ENCODE data around the gene RNF212. TPM values are rescaled to one million over a fixed set of nuclear protein-coding genes. Genes with fewer than 3 reads are reported as not detected.

Gene RNF212
- total RNA-seq, 4 donors from 2014 or later, result 3.8 to 9.7 (median 7.3) TPM

DNA sequence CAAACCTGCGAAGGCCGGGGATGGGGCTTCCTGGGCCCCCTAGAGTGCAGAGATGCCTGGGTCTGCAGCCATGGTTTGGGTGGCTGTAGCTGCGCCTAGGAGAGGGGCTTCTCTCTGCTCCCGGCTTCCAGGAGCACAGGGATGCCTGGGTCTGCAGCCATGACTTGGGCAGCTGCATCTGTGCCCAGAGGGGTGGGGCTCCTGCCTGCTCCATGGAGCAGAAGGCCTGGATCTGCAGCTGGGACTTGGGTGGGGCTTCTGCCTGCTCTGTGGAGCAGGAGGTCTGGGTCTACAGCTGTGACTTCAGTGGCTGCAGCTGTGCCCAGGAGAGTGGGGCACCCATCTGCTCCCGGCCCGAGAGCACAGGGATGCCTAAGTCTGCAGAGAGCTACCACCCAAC is 38.2 kb upstream of the RNF212 start:
- Histone ChIP-seq H3K9me3 (no peaks in the 10 kb centered on the region), H3K4me3 (no peak overlapping the region), H3K4me1 (peaks cover 9 to 18% (median 16%) of the 10 kb centered on the region in 4 donors), H3K27me3 (peaks cover 0 to 23% (median 0%) of the 10 kb centered on the region in 4 donors), H3K27ac (replicated peaks in 1 of 4) (no peak overlapping the region), H3K36me3 (no peaks in the 10 kb centered on the region)
- DNase-seq (ENCODE audit: extremely low spot score), result no peak
- intact Hi-C loops (cut with DNase I), result no loop called here
- 100% methylated on average over 1 of the region's 6 CpGs for WGBS
- TF ChIP-seq POLR2A (IDR thresholded peaks at IDR 0.05; ENCODE audit: low read depth) (no peak), POLR2AphosphoS5 (IDR thresholded peaks at IDR 0.05) (no peak), CTCF (IDR thresholded peaks at IDR 0.05) (no peak), EP300 (IDR thresholded peaks at IDR 0.05) (no peak)

DNA sequence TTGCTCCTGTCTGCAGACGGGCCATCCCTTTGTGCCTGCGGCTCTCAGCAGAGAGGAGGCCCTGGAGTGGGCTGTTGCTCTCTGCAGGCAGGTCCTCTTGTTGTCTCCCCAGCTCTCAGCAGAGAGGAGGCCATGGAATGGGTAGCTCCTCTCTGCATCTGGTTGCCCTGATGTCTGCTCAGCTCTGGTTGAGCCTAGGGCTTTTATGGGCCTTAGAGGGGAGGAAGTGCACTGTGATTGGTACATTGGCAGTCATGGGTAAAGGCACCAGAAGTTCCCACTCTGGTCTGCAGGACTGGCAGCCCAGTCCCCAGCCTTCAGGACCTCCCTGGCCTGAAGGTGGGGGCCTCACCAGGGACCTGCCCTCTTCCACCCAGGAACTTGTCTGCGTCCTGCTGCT is 37.5 kb upstream of the RNF212 start:
- Histone ChIP-seq H3K4me1 (peaks cover 9 to 18% (median 16%) of the 10 kb centered on the region in 4 donors), H3K27ac (replicated peaks in 1 of 4) (no peak overlapping the region), H3K27me3 (peaks cover 0 to 23% (median 0%) of the 10 kb centered on the region in 4 donors), H3K36me3 (no peaks in the 10 kb centered on the region), H3K9me3 (no peaks in the 10 kb centered on the region), H3K4me3 (no peak overlapping the region)
- 67% methylated on average over 3 of the region's 3 CpGs for WGBS
- intact Hi-C loops (cut with DNase I), result no loop called here
- no peak for TF ChIP-seq POLR2AphosphoS5 (IDR thresholded peaks at IDR 0.05)
- TF ChIP-seq POLR2A (IDR thresholded peaks at IDR 0.05; ENCODE audit: low read depth), result no peak
- TF ChIP-seq CTCF (IDR thresholded peaks at IDR 0.05), result no peak
- no peak for TF ChIP-seq EP300 (IDR thresholded peaks at IDR 0.05)
- peak; percentile 70 for DNase-seq (ENCODE audit: extremely low spot score)

GRCh38 chr4:1139860-1140259 is 26.5 kb upstream of the RNF212 start:
- Histone ChIP-seq H3K4me3 (no peak overlapping the region), H3K9me3 (no peaks in the 10 kb centered on the region), H3K27ac (replicated peaks in 1 of 4) (no peak overlapping the region), H3K36me3 (no peaks in the 10 kb centered on the region), H3K4me1 (no peaks in the 10 kb centered on the region), H3K27me3 (no peaks in the 10 kb centered on the region)
- no peak for DNase-seq (ENCODE audit: extremely low spot score)
- intact Hi-C loops (cut with DNase I), result no loop called here
- WGBS, result 65% methylated on average over 1 of the region's 1 CpG
- TF ChIP-seq CTCF (IDR thresholded peaks at IDR 0.05), result no peak
- TF ChIP-seq EP300 (IDR thresholded peaks at IDR 0.05), result no peak
- no peak for TF ChIP-seq POLR2A (IDR thresholded peaks at IDR 0.05; ENCODE audit: low read depth)
- TF ChIP-seq POLR2AphosphoS5 (IDR thresholded peaks at IDR 0.05), result no peak

DNA sequence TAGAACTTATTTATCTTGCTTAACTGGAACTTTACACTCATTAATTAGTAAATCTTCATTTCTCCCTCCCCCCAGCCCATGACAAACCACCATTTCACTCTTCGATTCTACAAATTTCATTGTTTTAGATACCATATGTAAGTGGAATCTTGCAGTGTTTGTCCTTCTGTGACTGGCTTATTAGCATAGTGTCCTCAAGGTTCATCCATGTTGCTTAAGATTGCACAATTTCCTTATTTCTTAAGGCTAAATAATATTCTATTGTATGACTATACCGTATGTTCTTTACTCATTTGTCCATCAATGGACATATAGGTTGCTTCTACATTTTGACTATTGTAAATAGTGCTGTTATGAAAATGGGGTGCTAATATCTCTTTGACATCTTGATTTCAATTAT is 24.5 kb upstream of the RNF212 start:
- no peak for TF ChIP-seq POLR2AphosphoS5 (IDR thresholded peaks at IDR 0.05)
- no peak for TF ChIP-seq EP300 (IDR thresholded peaks at IDR 0.05)
- TF ChIP-seq CTCF (IDR thresholded peaks at IDR 0.05), result no peak
- no peak for TF ChIP-seq POLR2A (IDR thresholded peaks at IDR 0.05; ENCODE audit: low read depth)
- intact Hi-C loops (cut with DNase I), result no loop called here
- Histone ChIP-seq H3K36me3 (no peaks in the 10 kb centered on the region), H3K4me3 (peak overlapping the region in 1 of 4 donors; percentile 28), H3K27me3 (no peaks in the 10 kb centered on the region), H3K9me3 (no peaks in the 10 kb centered on the region), H3K27ac (replicated peaks in 1 of 4) (no peak overlapping the region), H3K4me1 (no peaks in the 10 kb centered on the region)
- 73% methylated on average over 2 of the region's 2 CpGs for WGBS
- DNase-seq (ENCODE audit: extremely low spot score), result no peak

All from esophagus muscularis mucosa (tissue), 4 donors.